GM21529 (cell line): ENCODE data around the gene ARMH4.

Source experiments
- ATAC-seq: cut with Tn5 transposase; IDR thresholded peaks from one replicate; pipeline ENCODE4 v1.9.1; 2021; ENCODE audit not compliant: unreplicated experiment

Gene ARMH4

GRCh38 chr14:58100735-58101368 is 51.2 kb downstream of the ARMH4 start:
- ATAC-seq, result no peak

GRCh38 chr14:58099682-58100081 is 52.3 kb downstream of the ARMH4 start:
- no peak for ATAC-seq

GRCh38 chr14:58098507-58098906 is 53.5 kb downstream of the ARMH4 start:
- ATAC-seq, result no peak

GRCh38 chr14:58096731-58097130 is 55.3 kb downstream of the ARMH4 start:
- ATAC-seq, result no peak

GRCh38 chr14:58091883-58092630 is 60.0 kb downstream of the ARMH4 start:
- ATAC-seq, result no peak

GRCh38 chr14:58089612-58090011 is 62.4 kb downstream of the ARMH4 start:
- ATAC-seq, result no peak

- ATAC-seq, result no peak
These were observed 63.1 kb downstream of the ARMH4 start for GRCh38 chr14:58088961-58089360.

- no peak for ATAC-seq
These were observed 66.1 kb downstream of the ARMH4 start for GRCh38 chr14:58085877-58086276.

- no peak for ATAC-seq
These were observed 69.4 kb downstream of the ARMH4 start for GRCh38 chr14:58082491-58083098.

GRCh38 chr14:58082011-58082410 is 70.0 kb downstream of the ARMH4 start:
- no peak for ATAC-seq

- ATAC-seq, result no peak
These were observed 73.5 kb downstream of the ARMH4 start for GRCh38 chr14:58078471-58078870.

GRCh38 chr14:58078068-58078467 is 73.9 kb downstream of the ARMH4 start:
- no peak for ATAC-seq

- ATAC-seq, result no peak
These were observed 74.4 kb downstream of the ARMH4 start for GRCh38 chr14:58077621-58078020.

- ATAC-seq, result no peak
These were observed 78.5 kb downstream of the ARMH4 start for GRCh38 chr14:58073516-58073915.

GRCh38 chr14:58072288-58073071 is 79.5 kb downstream of the ARMH4 start:
- ATAC-seq, result peak; percentile 86

GRCh38 chr14:58071341-58071740 is 80.7 kb downstream of the ARMH4 start:
- ATAC-seq, result no peak

GRCh38 chr14:58068306-58068705 is 83.7 kb downstream of the ARMH4 start:
- ATAC-seq, result no peak

- ATAC-seq, result no peak
These were observed 85.9 kb downstream of the ARMH4 start for GRCh38 chr14:58066115-58066514.

- no peak for ATAC-seq
These were observed 90.4 kb downstream of the ARMH4 start for GRCh38 chr14:58061581-58061980.

GRCh38 chr14:58060898-58061297 is 91.1 kb downstream of the ARMH4 start:
- no peak for ATAC-seq

GRCh38 chr14:58060077-58060476 is 91.9 kb downstream of the ARMH4 start:
- no peak for ATAC-seq
